HK-2 (cell line): ENCODE measurements around the gene SLC25A53.

Experiments used
- DNase-seq: peaks from one replicate; pipeline ENCODE4 v3.0.0-alpha.2; 2018; ENCODE audit not compliant: unreplicated experiment

SLC25A53 gene, protein sequence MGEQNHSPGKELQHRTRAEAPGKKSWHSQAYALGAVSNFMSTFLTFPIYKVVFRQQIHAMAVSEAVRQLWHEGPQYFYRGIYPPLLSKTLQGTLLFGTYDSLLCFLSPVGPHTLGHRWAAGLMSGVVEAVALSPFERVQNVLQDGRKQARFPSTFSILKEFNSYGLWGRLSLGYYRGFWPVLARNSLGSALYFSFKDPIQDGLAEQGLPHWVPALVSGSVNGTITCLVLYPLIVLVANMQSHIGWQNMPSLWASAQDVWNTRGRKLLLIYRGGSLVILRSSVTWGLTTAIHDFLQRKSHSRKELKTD

DNA sequence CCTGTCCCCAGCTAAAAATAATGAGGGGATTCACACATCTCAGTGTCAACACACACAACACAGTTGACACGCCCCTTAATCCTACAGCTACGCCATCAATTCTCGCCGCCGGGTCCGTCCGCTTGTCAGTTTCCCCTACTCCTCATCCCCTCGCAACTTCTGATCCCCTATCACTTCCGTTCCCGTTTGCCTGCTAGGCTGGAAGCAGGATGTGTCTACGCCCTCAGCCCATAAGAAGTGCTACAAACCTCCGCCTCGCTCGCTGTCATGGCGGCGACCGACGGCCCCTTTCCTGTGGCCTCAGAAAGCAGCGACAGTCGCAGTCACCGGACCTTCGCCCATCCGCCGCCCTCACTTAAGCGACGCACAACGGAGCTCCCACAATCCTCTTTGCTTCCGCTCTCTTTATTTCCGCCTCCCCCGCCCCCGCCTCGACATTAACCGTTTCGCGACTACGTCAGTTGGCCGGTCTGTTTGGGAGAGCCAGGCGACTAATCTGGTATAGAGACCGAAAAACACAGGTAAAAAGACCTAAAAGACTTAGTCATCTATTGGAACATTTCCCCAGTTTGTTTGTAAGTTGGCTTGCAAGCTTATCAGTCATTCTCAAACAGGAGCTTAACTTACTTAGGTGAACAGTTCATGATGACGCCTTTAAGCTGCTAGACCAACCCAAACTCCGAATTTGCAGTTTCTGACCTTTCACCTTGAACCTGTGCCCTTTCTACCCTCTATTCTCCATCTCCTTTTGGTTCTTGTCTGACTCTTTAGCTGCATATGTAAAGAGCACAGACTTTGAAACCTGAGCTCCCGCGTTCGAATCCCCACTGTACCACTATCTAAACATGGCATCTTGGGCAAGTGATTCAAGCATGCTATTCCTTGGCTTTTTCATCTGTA lies at the start of gene SLC25A53:
Gene SLC25A53, minus strand, starts transcription at position 380 of the 900 bp plus-strand sequence. CDS start 51,752 bp downstream, outside the sequence.
- peak; percentile 79 for DNase-seq

DNA sequence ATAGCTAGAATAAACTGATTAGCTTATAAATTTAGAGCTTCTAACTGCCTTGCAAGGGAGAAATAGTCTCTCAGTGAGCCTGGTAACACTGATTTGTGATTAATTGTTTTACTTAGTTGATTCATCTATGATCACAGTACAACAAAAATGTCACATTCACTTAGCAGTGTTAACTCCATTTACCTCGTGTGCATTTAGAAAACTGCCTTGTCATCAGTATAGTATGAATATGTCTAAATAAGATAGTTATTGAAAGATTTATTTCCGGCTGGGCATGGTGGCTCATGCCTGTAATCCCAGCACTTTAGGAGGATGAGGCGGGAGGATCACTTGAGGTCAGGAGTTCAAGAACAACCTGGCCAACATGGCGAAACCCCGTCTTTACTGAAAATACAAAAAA lies 48.7 kb upstream of the SLC25A53 start:
- DNase-seq = no peak

DNA sequence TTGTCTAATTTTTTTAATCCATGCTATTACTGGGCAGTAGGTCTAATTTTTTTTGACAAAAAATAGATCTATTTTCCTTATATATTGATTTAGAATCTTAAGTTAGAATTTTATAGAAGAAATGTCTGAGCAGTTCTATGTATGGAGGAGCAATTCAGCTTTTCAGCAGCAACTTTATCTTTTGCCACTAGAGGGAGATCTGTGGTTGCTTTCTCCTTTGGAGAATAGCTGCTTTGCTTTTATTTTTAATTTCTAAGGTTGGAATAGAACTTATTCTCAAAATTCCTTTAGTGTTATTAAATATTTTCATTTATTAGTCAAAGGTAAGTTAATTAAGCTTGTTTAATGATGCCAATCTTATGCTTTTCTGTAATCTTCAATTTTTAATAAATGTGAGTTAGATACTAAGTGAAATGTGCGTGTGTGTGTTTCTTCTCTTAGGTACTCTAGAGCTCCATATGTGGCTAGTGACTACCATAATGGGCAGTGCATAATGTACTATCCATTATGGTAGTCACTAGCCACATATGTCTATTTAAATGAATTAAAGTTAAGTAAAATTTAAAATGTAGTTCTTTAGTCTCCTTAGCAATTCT lies 38.8 kb upstream of the SLC25A53 start:
- DNase-seq = no peak

DNA sequence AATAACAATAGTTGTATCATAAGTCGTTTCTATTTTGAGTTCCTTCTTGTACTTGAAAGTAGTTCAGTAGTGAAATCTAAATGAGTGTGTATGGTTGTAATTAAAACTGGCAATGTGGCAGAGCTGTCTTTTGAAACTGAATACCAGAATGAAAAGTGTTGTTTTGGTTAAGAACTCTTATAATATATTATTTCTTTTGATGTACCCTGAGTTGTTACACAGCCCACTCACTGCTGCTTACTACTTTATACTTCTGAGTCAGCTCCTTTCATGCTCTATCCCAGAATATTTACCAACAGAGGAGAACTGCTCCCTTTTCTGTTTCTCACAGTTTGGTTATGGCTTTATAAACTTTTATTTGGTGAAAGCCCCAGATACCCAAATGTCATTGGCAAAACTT lies 38.2 kb upstream of the SLC25A53 start:
- no peak for DNase-seq

DNA sequence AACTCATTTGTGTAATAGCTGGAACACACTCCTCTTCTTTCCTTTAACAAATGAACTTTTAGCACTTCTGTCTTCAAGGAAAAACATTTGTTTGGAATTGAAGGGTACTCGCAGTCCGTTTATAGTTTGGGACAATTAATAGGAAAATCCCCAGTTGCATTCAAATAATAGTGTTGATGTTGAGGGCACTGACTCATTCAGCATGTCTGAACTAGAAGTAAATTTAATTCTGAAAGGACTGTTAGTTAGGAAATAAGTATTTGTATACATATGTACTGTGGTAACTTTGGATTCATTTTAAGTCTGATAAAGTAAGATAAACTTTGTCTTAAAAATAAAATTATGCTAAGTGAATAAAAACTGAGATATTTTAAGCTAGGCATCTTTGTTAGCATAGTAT lies 36.7 kb upstream of the SLC25A53 start:
- no peak for DNase-seq

DNA sequence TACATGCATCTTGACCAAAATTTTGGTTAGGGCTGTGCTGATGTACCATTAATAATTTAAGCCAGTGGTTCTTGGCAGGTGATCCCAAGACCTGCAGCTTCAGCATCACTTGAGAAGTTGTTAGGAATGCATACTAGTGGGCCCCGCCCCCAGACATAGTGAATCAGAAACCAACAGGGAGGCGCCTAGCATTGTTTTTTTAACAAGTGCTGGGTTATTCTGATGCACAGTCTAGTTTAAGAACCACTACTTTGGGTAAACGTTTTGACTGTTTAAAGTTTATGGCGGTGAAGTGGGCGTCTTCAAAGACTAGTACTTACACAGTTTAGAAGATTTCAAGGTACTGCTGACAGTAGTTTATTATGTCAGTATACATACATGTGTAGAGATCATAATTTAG lies 33.0 kb upstream of the SLC25A53 start:
- DNase-seq = no peak

DNA sequence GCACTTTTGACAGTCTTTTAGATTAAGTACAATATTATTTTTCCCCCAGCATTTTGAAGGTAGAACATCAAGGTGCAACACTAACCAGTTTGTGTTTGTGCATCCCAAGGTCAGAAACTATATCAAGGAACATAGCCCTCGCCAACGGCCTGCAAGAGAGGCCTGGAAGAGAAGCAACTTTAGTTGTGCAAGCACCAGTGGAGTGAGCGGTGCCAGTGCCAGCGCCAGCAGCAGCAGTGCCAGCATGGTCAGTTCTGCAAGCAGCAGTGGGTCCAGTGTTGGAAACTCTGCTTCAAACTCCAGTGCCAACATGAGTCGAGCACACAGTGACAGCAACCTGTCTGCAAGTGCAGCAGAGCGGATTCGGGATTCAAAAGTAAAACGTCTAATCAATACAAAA lies 31.1 kb upstream of the SLC25A53 start:
- no peak for DNase-seq

DNA sequence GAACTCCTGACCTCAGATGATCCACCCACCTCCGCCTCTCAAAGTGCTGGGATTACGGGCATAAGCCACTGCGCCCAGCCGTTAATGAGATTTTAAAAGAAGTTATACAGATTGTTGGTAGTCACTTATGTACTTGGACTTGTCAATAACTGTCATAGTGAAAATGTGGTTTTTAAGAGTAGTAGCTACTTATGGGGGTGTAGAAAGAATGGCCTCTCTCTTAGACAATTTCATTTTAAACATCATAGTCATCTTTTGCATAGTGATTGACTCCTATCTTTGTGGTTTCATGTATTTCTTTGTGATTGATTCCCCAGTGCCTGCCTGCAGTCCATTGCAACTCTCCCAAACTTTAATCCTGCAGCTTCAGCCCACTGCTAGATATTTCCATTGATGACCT lies 26.9 kb upstream of the SLC25A53 start:
- no peak for DNase-seq

DNA sequence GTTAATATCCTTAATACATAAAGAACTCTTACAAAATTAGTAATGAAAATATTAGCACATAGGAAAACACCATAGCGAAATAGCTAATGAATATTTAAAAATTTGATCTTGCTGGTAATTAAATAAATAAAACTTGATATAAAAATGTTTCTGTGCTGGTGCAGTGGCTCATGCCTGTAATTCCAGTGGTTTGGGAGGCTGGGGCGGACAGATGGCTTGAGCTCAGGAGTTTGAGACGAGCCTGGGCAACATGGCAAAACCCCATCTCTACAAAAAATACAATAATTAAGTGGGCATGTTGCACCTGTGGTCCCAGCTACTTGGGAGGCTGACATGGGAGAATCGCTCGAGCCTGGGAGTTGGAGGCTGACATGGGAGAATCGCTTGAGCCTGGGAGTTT lies 17.0 kb upstream of the SLC25A53 start:
- DNase-seq = no peak

DNA sequence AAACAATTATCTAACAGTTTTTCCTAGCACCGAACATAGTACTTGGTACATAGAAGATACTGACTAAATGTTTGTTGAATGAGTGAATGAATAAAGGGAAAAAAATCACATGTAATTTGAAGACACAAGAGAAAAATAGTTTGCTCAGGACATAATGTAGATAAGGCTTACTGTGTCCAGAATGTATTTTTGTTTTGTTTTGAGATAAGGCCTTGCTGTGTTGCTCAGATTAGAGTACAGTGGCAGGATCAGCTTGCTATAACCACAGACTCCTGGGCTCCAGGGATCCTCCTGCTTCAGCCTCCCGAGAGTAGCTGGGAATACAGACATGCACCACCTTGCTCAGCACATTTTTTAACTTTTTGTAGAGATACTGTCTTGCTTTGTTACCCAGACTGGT lies 16.0 kb upstream of the SLC25A53 start:
- DNase-seq = no peak

DNA sequence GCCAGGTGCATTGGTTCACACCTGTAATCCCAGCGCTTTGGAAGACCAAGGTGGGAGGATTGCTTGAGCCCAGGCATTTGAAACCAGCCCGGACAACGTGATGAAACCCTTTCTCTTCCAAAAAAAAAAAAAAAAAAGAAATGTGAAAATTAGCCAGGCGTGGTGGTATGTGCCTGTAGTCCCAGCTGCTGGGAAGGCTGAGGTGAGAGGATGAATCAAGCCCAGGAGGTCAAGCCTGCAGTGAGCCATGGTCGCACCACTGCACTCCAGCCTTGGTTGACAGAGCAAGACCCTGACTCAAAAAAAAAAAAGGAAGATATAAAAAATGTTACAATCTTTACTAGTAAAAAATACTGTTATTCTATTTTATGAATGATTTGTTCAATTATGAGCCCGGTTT lies 15.3 kb upstream of the SLC25A53 start:
- peak; percentile 37 for DNase-seq

DNA sequence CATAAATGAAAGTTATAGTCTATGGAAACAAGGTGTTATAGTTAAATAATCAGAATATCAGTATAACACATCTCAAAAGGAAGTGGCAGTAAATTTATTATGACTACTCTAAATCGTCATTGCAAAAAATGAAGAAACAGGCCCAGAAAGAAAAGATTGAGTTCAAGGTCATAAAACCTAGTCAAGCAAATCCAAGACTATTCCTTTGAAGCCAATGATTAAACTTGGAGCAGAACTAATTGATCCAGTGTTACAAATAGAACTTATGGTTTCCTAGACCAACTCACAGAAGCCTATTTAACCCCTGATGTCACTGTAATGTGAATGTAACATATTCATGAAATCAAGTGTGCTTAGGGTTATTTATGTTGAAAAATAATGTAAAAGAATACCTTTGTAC lies 11.3 kb upstream of the SLC25A53 start:
- no peak for DNase-seq

DNA sequence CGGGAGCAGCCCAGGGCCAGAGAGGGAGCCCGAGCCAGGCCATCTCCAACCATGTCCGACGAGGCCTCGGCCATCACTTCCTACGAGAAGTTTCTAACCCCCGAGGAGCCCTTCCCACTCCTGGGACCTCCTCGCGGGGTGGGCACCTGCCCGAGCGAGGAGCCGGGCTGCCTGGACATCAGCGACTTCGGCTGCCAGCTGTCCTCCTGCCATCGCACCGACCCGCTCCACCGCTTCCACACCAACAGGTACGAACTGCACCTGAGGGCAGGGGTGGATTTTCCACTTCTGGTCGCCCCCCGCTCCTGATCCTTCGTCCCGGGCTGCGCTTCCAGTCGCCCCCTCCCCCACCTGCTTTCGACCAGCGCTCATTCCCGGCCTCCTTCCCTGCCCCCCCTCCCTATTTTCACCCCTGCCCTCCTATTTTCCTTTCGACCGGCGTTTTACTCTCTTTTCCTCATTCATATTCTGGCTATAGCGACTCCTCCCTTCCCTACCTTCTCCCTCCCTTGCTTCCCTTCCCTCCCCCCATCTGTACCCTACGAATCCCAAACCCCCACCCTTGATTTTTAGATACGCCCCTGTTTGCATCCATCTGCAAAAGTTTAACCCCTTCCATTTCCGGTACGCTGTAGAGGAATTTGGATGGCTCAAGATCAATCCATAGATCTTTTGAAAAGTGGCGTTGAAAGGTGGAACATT lies 10.1 kb upstream of the SLC25A53 start:
- DNase-seq = no peak

DNA sequence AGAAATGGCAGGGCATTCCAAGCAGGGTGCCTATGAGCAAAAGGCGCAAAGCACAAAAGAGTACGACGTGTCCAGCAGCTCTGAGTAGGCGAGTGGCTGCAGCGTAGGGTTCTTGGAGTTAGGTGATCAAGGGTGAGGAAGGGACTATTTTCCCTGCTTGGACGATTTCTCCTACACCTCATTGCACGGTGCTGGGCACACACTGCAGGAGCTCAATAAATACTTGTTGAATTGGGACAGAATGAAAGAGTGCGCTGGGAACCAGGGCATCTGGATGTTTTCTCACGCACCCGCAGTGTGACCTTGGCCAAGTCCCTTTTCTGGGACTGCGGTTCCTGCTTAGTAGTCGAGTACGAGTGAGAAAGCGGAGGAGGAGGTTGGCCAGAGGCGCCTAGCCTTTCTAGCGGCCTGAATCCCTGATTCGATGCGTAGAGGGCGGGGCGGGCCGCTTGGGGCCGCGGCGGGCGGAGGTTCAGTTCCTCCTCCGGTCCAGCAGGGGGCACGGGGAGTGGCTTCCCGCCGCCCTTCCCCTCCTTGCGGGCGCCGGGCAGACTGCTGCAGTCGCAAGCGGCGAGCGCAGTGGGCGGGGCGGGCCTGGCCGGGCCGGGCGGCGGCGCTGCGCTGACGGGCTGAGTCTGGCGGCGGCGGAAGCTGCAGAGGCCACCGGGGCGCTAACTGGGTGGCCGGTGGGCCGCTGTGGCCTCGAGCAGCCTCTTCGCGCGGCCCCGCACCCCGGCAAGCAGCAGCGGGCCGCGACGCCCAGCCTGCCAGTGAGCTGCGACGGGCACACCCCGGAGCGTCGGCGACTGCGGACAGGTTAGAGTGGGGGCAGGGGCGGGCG lies 9.3 kb upstream of the SLC25A53 start, which contains the start of gene FAM199X:
Gene FAM199X, plus strand, starts transcription at position 560 of the 841 bp plus-strand sequence. CDS start 333 bp downstream, outside the sequence.
- DNase-seq = peak; percentile 90

DNA sequence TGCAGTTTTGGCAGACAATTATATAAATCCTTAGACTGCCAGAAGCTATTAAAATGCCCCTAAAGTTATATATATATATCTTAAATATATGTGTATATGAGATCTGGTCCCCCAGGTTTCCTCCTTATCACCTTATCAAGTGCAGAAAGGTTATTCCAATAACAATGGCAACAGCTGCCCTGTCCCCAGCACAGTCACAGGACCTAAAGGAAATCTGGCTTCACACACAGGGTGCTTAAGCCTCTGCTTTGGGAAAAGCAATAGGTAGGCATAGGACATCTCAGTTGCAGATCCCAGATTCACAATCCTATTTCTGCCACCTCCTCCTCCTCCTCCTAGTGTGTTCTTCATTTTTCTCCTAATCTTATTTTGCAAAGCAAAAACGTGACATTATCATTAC lies 5.8 kb downstream of the SLC25A53 start:
- DNase-seq = no peak

DNA sequence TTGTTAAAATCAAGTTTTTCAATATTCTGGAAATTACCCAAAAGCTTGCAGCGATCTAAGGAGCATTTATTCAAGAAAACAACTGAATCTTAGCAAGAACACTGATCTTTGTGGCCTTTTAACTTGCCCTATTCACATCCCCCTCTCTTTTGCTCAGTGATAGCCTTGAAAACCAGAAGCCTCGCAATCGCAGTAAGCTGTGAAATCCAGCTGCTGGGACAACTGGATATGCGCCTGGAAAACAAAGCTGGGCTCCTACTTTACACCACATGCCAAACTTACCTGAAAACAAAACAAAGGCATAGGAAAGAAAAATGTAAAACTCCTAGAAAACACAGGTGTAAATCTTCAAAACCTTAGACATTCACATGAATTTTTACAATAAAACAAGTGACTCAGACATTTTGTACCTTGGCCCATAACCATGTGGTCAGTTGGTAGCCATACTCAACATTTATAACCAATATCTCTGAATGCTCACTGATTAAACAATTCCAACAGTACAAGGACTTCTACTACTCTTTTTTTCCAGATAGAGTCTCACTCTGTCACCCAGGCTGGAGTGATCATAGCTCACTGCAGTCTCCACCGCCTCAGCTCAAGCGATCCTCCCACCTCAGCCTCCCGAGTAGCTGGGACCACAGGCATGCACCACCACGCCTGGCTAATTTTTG lies 15.6 kb downstream of the SLC25A53 start:
- DNase-seq = no peak

DNA sequence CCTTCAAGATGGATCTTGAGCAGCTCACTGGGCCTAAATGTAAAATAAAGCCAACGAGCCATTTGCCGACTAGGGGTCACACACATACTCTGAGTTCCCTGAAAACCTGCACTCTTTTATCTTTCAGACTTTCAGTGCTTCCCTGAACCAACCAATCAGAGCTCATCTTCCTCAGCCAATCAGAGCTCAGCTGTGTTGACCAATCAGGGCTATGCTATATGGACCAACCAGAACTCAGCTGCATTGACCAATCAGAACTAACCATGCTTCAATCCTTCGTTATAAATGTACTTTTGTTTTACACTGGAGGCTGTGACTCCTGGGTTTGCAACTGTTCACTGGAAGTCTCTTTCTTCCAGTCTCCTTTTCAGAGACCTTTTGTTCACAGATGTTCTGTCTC lies 19.3 kb downstream of the SLC25A53 start:
- no peak for DNase-seq

DNA sequence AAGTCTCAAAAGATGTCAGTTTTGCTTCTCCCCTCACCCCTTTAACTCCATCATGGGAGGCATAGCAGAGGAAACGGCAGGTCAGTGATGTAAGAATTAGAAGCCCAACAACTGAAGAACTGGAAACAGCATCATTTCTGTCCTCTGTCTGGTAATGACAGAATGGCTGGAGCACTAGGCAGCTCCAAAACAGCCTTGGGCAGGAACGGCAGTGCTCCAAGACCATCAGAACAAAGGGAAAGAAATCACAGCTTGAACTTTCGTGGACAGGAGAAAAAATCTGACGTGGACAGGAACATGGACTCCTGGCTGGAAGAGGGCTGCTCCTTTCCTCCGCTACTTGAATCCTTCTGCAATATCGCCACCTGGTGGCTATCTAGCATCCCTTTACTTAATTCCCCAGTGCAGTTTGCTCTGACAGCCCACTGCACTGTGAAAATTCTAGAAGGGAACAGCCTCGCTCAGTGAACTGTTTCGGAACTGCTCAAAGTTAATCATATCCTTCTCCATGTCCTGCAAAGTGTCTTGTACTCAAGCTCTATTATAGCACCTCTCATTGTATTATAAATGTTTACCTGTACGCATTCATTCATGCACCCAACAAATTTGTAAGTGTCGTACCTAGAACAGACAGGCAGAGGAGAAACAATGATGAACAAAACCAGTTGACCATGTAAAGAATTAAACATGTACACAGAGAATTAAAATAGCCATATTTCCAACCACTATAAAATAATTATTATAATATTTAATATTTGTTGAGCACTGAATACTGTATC lies 20.4 kb downstream of the SLC25A53 start:
- peak; percentile 65 for DNase-seq

DNA sequence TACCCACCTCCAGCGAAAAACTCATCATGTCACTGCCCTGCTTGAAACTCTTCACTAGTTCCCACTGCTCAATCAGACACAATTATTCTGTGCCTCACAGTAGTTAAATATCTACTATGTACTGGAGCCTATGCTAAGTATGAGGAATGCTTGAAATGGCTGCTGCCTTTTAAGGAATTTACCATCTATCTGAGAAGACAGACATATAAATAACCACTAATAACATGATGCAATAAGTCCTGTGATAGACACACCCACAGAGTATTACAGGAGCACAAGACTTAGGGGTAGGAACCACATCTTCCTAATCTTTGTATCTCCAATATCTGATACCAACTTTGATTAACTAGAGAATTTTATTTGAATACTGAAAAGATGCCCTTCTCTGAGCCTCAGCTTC lies 21.1 kb downstream of the SLC25A53 start:
- no peak for DNase-seq
